GM12891 (cell line): ENCODE results near the gene IFI30.

Experiments used
- PAX5 ChIP-seq: IDR thresholded peaks from 2 replicates; pipeline ENCODE4 v1.6.1; 2011; ENCODE audit warnings: low read length, moderate library complexity, mild to moderate bottlenecking; ENCODE audit not compliant: insufficient read depth, severe bottlenecking
- POLR2A ChIP-seq: IDR thresholded peaks from 2 replicates; pipeline ENCODE4 v1.6.1; 2011; ENCODE audit warnings: low read depth, low read length, control low read depth
- POLR2AphosphoS5 ChIP-seq: IDR thresholded peaks from 2 replicates; pipeline ENCODE4 v1.6.1; 2011; ENCODE audit warnings: low read depth, low read length, control low read depth
- SPI1 ChIP-seq: IDR thresholded peaks from 2 replicates; pipeline ENCODE4 v1.6.1; 2011; ENCODE audit warnings: low read depth, low read length, control low read depth
- TAF1 ChIP-seq: IDR thresholded peaks from 2 replicates; pipeline ENCODE4 v1.6.1; 2011; ENCODE audit warnings: low read depth, low read length, control low read depth

GRCh38 chr19:18144906-18145305, 28.7 kb upstream of the IFI30 start:
- TF ChIP-seq POLR2A (no peak), POLR2AphosphoS5 (no peak), TAF1 (no peak), SPI1 (no peak), PAX5 (no peak)
